MM.1S (cell line): ENCODE results near the gene MSI2.

Source experiments
- CTCF ChIP-seq: fragments of 300-600 bp; sonication (generic); IDR thresholded peaks from 2 replicates; pipeline ENCODE4 v1.5.1; 2016; ENCODE audit warnings: antibody characterized with exemption, low read length, mixed read lengths
- EZH2phosphoT487 ChIP-seq: fragments of 300-600 bp; sonication (generic); IDR thresholded peaks from 2 replicates; pipeline ENCODE4 v1.6.1; 2018; ENCODE audit warnings: antibody characterized with exemption, low read length

- no peak for TF ChIP-seq CTCF
- TF ChIP-seq EZH2phosphoT487: no peak
Observed at GRCh38 chr17:57559634-57560318, 303.5 kb downstream of the MSI2 start.
